Naive thymus-derived CD8-positive, alpha-beta T cell (primary cell): ENCODE data around the gene FTL. TPM values are rescaled to one million over a fixed set of nuclear protein-coding genes. Genes with fewer than 3 reads are reported as not detected.

ENCODE experiments used
- ATAC-seq, 2 donors: fragments of 150-1000 bp; cut with Tn5 transposase in 1 of 2; sonication (Bioruptor Pico), chemical (Tn5 transposase) in 1 of 2; 1 replicate in 1 of 2; 2 replicates in 1 of 2; pipeline ENCODE4 v1.10.0; 2021; ENCODE audit warnings: mild to moderate bottlenecking in 2 of 2, moderate library complexity in 2 of 2
- POLR2A ChIA-PET: fragments of 350-600 bp; sonication (Branson Sonifier 250); formaldehyde crosslinking; loops from one replicate; lab custom pipeline; 2021; ENCODE audit warnings: antibody characterized with exemption; lab: Charles Lee
- DNase-seq, 10 donors: peaks; one replicate each; pipeline versions ENCODE4 v3.0.0 to v3.0.0-alpha.2; 2020 to 2022
- H3K27ac Mint-ChIP-seq, 10 donors: one replicate each; pipeline ENCODE4 v1.8.0; 2020 to 2022; ENCODE audit warnings: mild to moderate bottlenecking in 10 of 10, mixed read lengths in 10 of 10, moderate library complexity in 4 of 10, inconsistent platforms in 1 of 10
- H3K27me3 Mint-ChIP-seq, 5 donors: one replicate each; pipeline ENCODE4 v1.8.0; 2021 to 2022; ENCODE audit warnings: mixed read lengths in 5 of 5
- H3K36me3 Mint-ChIP-seq, 3 donors: one replicate each; pipeline ENCODE4 v1.8.0; 2020 to 2022; ENCODE audit warnings: mixed read lengths in 3 of 3, mild to moderate bottlenecking in 2 of 3, inconsistent platforms in 1 of 3
- H3K4me1 Mint-ChIP-seq, 4 donors: one replicate each; pipeline ENCODE4 v1.8.0; 2021 to 2022; ENCODE audit warnings: mixed read lengths in 4 of 4
- H3K4me3 Mint-ChIP-seq, 10 donors: one replicate each; pipeline ENCODE4 v1.8.0; 2020 to 2022; ENCODE audit warnings: mild to moderate bottlenecking in 10 of 10, mixed read lengths in 10 of 10, moderate library complexity in 6 of 10, inconsistent platforms in 1 of 10
- H3K9me3 Mint-ChIP-seq, 9 donors: one replicate each; pipeline ENCODE4 v1.8.0; 2020 to 2022; ENCODE audit warnings: mixed read lengths in 9 of 9, mild to moderate bottlenecking in 3 of 9, inconsistent platforms in 1 of 9, moderate library complexity in 1 of 9
- microRNA-seq: library from miRNA; unstranded; fragments of <30 nt; microRNA quantifications from one replicate; pipeline ENCODE4 v1.2.0, GENCODE V29; 2022; ENCODE audit warnings: borderline microRNAs expressed
- polyA plus RNA-seq, 3 donors: library from polyadenylated mRNA; unstranded; fragments of 300-500 nt; fragmentation: Illumina TruSeq; gene quantifications; one replicate each; pipeline ENCODE4 v1.2.3, GENCODE V29; 2021
- total RNA-seq, 8 experiments: library from RNA in 2 of 8; stranded (reverse) in 2 of 8; gene quantifications; one replicate each; pipeline ENCODE4 v1.2.3 and lab custom pipeline; 2021 to 2026

The FTL gene
- total and polyA plus RNA-seq, 5 experiments from 2014 or later = 1,370 to 4,899 (median 4,833) TPM

DNA sequence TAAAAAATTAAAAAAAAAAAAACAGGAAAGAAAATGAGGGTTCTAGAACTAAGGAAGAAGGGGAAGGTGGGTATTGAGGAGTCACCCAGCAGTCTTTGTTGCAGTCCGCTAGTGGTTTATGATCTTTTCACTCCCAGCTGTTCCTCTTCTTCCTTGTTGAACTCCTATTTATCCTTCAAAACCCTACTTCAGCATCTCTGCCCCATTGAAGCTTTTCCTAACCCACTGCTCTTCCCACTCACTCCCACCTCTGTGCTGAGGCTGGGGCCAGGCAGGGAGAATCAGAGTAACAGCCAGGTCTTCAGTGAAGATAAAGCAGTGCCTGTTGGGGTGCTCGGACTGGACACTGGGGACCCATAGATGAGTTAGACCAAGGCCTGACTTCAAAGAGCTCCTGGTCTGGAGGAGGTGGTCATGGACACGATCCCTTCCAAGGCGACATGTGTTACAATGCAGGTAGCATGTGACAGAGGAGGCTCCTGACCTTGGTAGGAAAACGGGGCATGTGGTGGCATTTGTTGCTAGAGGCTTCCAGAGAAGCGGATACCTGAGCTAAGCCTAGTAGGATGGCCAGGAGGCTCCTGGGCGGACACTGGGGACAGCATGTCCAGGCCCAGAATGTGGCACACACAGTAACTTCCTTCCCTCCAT is 40.0 kb downstream of the FTL start:
- peak overlapping the region in 1 of 10 donors; percentile 51 for H3K4me3 Mint-ChIP-seq
- H3K27me3 Mint-ChIP-seq = no peaks in the 10 kb centered on the region
- DNase-seq (no peak), ATAC-seq (no peak)
- H3K36me3 Mint-ChIP-seq = peaks cover 0 to 57% (median 10%) of the 10 kb centered on the region in 3 donors
- H3K4me1 Mint-ChIP-seq = no peaks in the 10 kb centered on the region
- no peaks in the 10 kb centered on the region for H3K9me3 Mint-ChIP-seq
- H3K27ac Mint-ChIP-seq = peak overlapping the region in 1 of 10 donors; percentile 43
- POLR2A ChIA-PET = interaction anchor here (0.7 kb wide), 1 partner anchor 20 kb away, joined by 4 read pairs; no protein-coding TSS in a partner anchor

DNA sequence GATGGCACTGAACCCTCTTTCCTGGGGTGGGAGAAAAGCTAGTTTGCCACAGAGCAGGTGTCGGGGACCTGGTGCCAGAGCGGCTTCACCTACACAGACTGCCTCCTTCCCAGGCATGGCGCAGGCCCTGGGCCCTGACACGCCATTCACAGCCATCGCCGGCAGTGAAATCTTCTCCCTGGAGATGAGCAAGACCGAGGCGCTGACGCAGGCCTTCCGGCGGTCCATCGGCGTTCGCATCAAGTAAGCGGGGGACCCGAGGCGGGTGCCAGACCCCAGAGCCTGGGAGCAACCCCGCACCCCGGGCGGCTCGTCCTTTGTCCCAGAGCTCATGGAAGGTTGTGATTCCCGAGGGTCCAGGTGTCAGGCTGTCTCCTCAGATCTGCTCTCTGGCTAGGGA is 41.8 kb downstream of the FTL start:
- POLR2A ChIA-PET = no interaction called here
- DNase-seq = no peak
- no peak for ATAC-seq
- no peaks in the 10 kb centered on the region for H3K27me3 Mint-ChIP-seq
- no peaks in the 10 kb centered on the region for H3K9me3 Mint-ChIP-seq
- H3K4me1 Mint-ChIP-seq = no peaks in the 10 kb centered on the region
- H3K27ac Mint-ChIP-seq = no peak overlapping the region
- H3K36me3 Mint-ChIP-seq = peaks cover 0 to 70% (median 13%) of the 10 kb centered on the region in 3 donors
- H3K4me3 Mint-ChIP-seq = no peak overlapping the region

DNA sequence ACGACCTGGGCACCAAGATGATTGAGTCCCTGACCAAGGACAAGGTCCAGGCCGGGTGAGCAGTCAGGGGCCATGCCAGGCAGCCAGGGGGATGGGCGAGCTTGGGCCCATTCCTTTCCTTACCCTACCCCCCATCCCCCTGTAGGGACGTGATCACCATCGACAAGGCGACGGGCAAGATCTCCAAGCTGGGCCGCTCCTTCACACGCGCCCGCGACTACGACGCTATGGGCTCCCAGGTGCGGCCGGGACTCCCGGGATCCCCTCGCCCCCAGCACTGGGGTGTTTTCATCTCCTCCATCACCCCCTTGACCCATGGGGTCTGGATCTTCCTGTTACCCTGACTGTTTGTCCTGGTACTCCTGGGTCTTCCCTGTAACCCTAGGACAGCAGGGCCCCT is 44.7 kb downstream of the FTL start:
- POLR2A ChIA-PET = interaction anchor here (0.9 to 1.2 kb wide), 2 partner anchors 16 to 46 kb away, joined by 3 to 7 read pairs; partner anchors contain the start of genes GYS1 and RUVBL2
- DNase-seq (no peak), ATAC-seq (no peak)
- Mint-ChIP-seq H3K36me3 (peaks cover 0 to 50% (median 13%) of the 10 kb centered on the region in 3 donors), H3K27me3 (no peaks in the 10 kb centered on the region), H3K9me3 (no peaks in the 10 kb centered on the region), H3K4me3 (no peak overlapping the region), H3K27ac (no peak overlapping the region), H3K4me1 (no peaks in the 10 kb centered on the region)

DNA sequence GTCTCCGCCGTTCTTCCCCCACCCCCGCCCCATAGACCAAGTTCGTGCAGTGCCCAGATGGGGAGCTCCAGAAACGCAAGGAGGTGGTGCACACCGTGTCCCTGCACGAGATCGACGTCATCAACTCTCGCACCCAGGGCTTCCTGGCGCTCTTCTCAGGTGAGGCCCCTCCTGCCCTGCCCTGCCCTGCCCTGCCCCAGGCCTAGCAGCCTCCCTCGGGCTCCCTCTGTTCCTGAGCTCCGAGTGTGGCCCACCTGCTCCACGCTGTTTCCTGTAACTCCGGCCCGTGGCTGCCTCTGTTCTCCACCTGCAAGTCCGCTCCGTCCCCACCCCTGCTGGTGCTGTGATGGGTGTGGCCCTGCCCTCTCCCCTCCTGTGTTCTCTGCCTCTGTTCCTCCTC is 45.3 kb downstream of the FTL start:
- Mint-ChIP-seq H3K9me3 (no peaks in the 10 kb centered on the region), H3K27ac (peak overlapping the region in 1 of 10 donors; percentile 11), H3K4me1 (no peaks in the 10 kb centered on the region), H3K27me3 (no peaks in the 10 kb centered on the region), H3K36me3 (peaks cover 0 to 47% (median 8%) of the 10 kb centered on the region in 3 donors), H3K4me3 (no peak overlapping the region)
- POLR2A ChIA-PET = interaction anchor here (1.2 kb wide), 1 partner anchor 46 kb away, joined by 3 read pairs; no protein-coding TSS in a partner anchor
- DNase-seq (no peak), ATAC-seq (no peak)

DNA sequence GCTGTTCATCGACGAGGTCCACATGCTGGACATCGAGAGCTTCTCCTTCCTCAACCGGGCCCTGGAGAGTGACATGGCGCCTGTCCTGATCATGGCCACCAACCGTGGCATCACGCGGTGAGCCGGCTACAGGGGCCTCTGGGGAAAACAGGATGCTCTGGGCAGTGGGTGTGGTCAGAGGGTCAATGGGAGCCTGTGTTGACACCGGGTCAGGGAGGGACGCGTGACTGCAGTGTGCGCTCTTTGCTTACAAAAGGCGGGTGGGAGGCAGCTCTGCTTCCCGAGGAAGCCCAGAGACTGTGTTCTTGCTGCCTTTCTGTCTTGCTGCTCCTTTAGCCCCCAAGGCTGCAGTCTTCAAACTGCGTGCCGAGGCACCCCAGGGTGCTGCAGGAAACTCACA is 46.1 kb downstream of the FTL start:
- peaks cover 0 to 43% (median 7%) of the 10 kb centered on the region in 3 donors for H3K36me3 Mint-ChIP-seq
- no peak for ATAC-seq
- DNase-seq = no peak
- no peak overlapping the region for H3K27ac Mint-ChIP-seq
- no peaks in the 10 kb centered on the region for H3K9me3 Mint-ChIP-seq
- H3K4me3 Mint-ChIP-seq = no peak overlapping the region
- no peaks in the 10 kb centered on the region for H3K27me3 Mint-ChIP-seq
- POLR2A ChIA-PET = no interaction called here
- H3K4me1 Mint-ChIP-seq = no peaks in the 10 kb centered on the region

DNA sequence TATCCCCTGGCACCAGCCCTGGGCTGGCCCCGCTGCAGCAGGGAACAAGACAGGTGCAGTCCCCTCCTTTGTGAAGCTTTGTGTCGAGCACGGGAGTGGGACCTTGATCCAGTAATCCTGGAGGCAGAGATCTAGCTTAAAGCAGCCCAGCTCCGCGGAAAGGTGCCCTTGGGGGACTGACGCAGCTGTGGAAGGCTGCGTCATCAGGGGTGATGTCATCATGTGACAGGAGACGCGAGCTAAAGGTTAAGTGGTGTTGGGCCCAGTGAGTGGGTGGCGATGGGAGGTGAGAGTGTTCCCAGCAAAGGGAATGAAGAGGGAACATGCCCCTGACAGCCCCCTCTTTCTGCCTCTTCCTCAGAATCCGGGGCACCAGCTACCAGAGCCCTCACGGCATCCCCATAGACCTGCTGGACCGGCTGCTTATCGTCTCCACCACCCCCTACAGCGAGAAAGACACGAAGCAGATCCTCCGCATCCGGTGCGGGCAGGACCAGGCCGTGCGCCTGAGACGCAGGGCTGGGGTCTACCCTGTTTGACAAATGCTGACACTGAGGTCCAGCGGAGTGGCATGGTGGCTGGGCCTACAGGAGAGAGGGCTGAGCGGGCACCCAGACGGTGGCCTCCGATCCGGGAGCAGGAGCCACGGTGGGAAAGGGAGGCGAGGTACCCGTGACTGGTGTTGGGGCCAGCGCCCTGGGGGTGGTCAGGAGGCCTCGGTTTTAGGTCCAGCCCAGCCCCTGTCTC is 49.2 kb downstream of the FTL start:
- POLR2A ChIA-PET = no interaction called here
- ATAC-seq (no peak), DNase-seq (no peak)
- peak overlapping the region in 2 of 10 donors; percentile 14 to 41 for H3K4me3 Mint-ChIP-seq
- H3K27me3 Mint-ChIP-seq = peaks cover 0 to 3% (median 0%) of the 10 kb centered on the region in 5 donors
- H3K36me3 Mint-ChIP-seq = peaks cover 0 to 27% (median 3%) of the 10 kb centered on the region in 3 donors
- peaks cover 4 to 16% (median 10%) of the 10 kb centered on the region in 4 donors for H3K4me1 Mint-ChIP-seq
- no peaks in the 10 kb centered on the region for H3K9me3 Mint-ChIP-seq
- H3K27ac Mint-ChIP-seq = peak overlapping the region in 1 of 10 donors; percentile 82

DNA sequence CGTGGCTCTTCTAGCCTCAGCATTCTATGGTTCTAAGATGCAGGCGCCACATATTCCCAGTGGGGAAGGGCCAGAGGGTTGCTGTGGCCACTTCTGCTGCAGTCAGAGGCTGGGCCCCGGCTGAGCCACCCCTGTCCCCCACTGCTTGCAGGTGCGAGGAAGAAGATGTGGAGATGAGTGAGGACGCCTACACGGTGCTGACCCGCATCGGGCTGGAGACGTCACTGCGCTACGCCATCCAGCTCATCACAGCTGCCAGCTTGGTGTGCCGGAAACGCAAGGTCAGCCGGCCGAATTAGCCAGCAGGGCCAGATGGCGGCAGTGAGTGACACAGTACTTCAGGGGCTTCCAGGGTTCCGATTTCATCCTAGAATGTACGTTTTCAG is 49.8 kb downstream of the FTL start:
- H3K4me3 Mint-ChIP-seq = no peak overlapping the region
- no peak overlapping the region for H3K27ac Mint-ChIP-seq
- H3K9me3 Mint-ChIP-seq = no peaks in the 10 kb centered on the region
- peaks cover 0 to 3% (median 0%) of the 10 kb centered on the region in 5 donors for H3K27me3 Mint-ChIP-seq
- peaks cover 0 to 23% (median 3%) of the 10 kb centered on the region in 3 donors for H3K36me3 Mint-ChIP-seq
- H3K4me1 Mint-ChIP-seq = peaks cover 5 to 21% (median 13%) of the 10 kb centered on the region in 4 donors
- no peak for DNase-seq
- POLR2A ChIA-PET = no interaction called here
- no peak for ATAC-seq

DNA sequence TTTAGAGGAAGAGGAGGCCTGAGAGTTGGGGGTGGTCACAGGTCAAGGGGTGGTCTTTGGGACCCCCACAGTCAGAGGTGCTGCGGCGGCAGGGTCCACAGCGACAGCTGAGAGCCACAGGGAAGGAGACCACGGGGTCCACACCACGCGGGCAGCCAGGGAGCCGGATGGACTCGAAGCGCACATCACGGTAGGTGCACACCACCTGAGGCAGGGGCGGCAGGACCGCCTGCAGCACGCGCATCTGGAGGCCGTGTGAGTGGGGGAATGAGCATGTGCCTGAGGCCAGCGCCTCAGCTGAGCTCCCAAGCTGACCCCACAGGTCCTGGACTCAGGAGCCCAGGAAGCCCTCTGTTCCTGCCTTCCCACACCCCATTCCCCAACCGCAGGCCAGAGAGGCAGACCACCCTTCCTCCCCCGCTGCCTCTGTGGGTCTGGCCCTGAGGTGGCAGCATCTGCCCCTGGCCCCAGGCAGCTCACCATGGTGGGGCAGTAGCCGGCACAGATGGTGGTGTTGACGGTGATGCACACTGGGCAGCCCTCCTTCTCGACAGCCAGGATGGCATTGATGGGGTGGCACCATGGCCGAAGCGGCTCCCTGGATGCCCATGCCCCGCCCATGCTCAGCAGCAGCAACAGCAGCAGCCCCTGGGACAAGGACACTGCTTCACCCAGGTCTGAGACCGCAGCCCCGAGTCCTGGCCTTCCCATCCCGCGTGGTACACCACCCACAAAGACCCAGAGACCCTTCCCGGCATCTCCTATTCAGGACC is 51.1 kb downstream of the FTL start:
- peak overlapping the region in 4 of 10 donors; percentile 12 to 80 (median 44) for H3K27ac Mint-ChIP-seq

More for the DNA sequence above, 51.1 kb downstream of the FTL start:
- no peak for ATAC-seq
- POLR2A ChIA-PET = interaction anchor here (0.9 kb wide), 1 partner anchor 23 kb away, joined by 3 read pairs; the partner anchor contains the start of genes GYS1 and RUVBL2
- H3K9me3 Mint-ChIP-seq = no peaks in the 10 kb centered on the region
- DNase-seq = no peak
- peak overlapping the region in 7 of 10 donors; percentile 13 to 95 (median 32) for H3K4me3 Mint-ChIP-seq
- H3K36me3 Mint-ChIP-seq = peaks cover 0 to 10% (median 2%) of the 10 kb centered on the region in 3 donors
- H3K4me1 Mint-ChIP-seq = peaks cover 9 to 34% (median 21%) of the 10 kb centered on the region in 4 donors
- H3K27me3 Mint-ChIP-seq = peaks cover 0 to 3% (median 0%) of the 10 kb centered on the region in 5 donors

Small RNA genes lying within 50 kb of the gene (microRNA-seq; reads per million reads assigned to microRNA genes)
- not detected for gene MIR6798

Other genes with a start within 250 kb of the FTL start
- 1 to 10 TPM; 2.1 to 2.4 TPM for gene MAMSTR, start 245.6 kb upstream of the FTL start, total RNA-seq
- under 1 TPM; 0.28 to 0.77 (median 0.49) TPM for gene MAMSTR, start 245.6 kb upstream of the FTL start, polyA plus RNA-seq
- under 1 TPM in 1 of 2 experiments, not detected in 1; 0.25 TPM for gene RASIP1, start 224.7 kb upstream of the FTL start, total RNA-seq
- gene RASIP1, start 224.7 kb upstream of the FTL start, polyA plus RNA-seq = under 1 TPM in 2 of 3 donors, not detected in 1; 0.10 to 0.26 TPM
- gene IZUMO1, start 218.4 kb upstream of the FTL start, total RNA-seq = not detected
- gene IZUMO1, start 218.4 kb upstream of the FTL start, polyA plus RNA-seq = not detected
- gene FUT1, start 212.7 kb upstream of the FTL start, total RNA-seq = not detected
- gene FUT1, start 212.7 kb upstream of the FTL start, polyA plus RNA-seq = not detected
- not detected for gene FGF21, start 209.8 kb upstream of the FTL start, total RNA-seq
- not detected for gene FGF21, start 209.8 kb upstream of the FTL start, polyA plus RNA-seq
- 10 to 100 TPM; 24.3 to 27.2 TPM for gene BCAT2, start 154.3 kb upstream of the FTL start, total RNA-seq
- gene BCAT2, start 154.3 kb upstream of the FTL start, polyA plus RNA-seq = 10 to 100 TPM; 18.9 to 26.0 (median 21.9) TPM
- 1 to 10 TPM in 1 of 2 experiments, under 1 TPM in 1; 0.62 to 1.1 TPM for gene HSD17B14, start 128.8 kb upstream of the FTL start, total RNA-seq
- 1 to 10 TPM in 1 of 3 donors, under 1 TPM in 1, not detected in 1; 0.83 to 1.7 TPM for gene HSD17B14, start 128.8 kb upstream of the FTL start, polyA plus RNA-seq
- gene PLEKHA4, start 96.7 kb upstream of the FTL start, total RNA-seq = 1 to 10 TPM; 4.1 to 6.6 TPM
- 1 to 10 TPM; 7.4 to 8.5 (median 8.1) TPM for gene PLEKHA4, start 96.7 kb upstream of the FTL start, polyA plus RNA-seq
- 10 to 100 TPM; 56.9 to 59.9 TPM for gene PPP1R15A, start 92.9 kb upstream of the FTL start, total RNA-seq
- gene PPP1R15A, start 92.9 kb upstream of the FTL start, polyA plus RNA-seq = 10 to 100 TPM; 17.2 to 47.3 (median 43.1) TPM
- not detected for gene TULP2, start 66.6 kb upstream of the FTL start, total RNA-seq
- gene TULP2, start 66.6 kb upstream of the FTL start, polyA plus RNA-seq = under 1 TPM in 1 of 3 donors, not detected in 2; 0.08 TPM
- 100 to 1,000 TPM; 106 to 113 TPM for gene NUCB1, start 65.0 kb upstream of the FTL start, total RNA-seq
- 100 to 1,000 TPM in 1 of 3 donors, 10 to 100 TPM in 2; 48.6 to 119 (median 82.5) TPM for gene NUCB1, start 65.0 kb upstream of the FTL start, polyA plus RNA-seq
- gene DHDH, start 31.6 kb upstream of the FTL start, total RNA-seq = 1 to 10 TPM; 1.8 to 2.3 TPM
- 1 to 10 TPM in 2 of 3 donors, under 1 TPM in 1; 0.67 to 2.4 (median 2.0) TPM for gene DHDH, start 31.6 kb upstream of the FTL start, polyA plus RNA-seq
- 100 to 1,000 TPM; 170 to 181 TPM for gene BAX, start 10.4 kb upstream of the FTL start, total RNA-seq
- gene BAX, start 10.4 kb upstream of the FTL start, polyA plus RNA-seq = 10 to 100 TPM; 58.5 to 97.1 (median 83.1) TPM
- gene GYS1, start 28.0 kb downstream of the FTL start, total RNA-seq = 10 to 100 TPM; 45.9 to 47.9 TPM
- 10 to 100 TPM; 17.9 to 31.0 (median 22.3) TPM for gene GYS1, start 28.0 kb downstream of the FTL start, polyA plus RNA-seq
- 10 to 100 TPM; 30.4 to 32.0 TPM for gene RUVBL2, start 28.6 kb downstream of the FTL start, total RNA-seq
- gene RUVBL2, start 28.6 kb downstream of the FTL start, polyA plus RNA-seq = 10 to 100 TPM; 47.5 to 66.1 (median 62.0) TPM
- gene LHB, start 51.8 kb downstream of the FTL start, total RNA-seq = not detected
- not detected for gene LHB, start 51.8 kb downstream of the FTL start, polyA plus RNA-seq
- gene CGB3, start 59.0 kb downstream of the FTL start, total RNA-seq = not detected
- gene CGB3, start 59.0 kb downstream of the FTL start, polyA plus RNA-seq = not detected
- not detected for gene CGB2, start 66.6 kb downstream of the FTL start, total RNA-seq
- not detected for gene CGB2, start 66.6 kb downstream of the FTL start, polyA plus RNA-seq
- not detected for gene CGB1, start 71.6 kb downstream of the FTL start, total RNA-seq
- not detected for gene CGB1, start 71.6 kb downstream of the FTL start, polyA plus RNA-seq
- gene CGB5, start 78.5 kb downstream of the FTL start, total RNA-seq = not detected
- gene CGB5, start 78.5 kb downstream of the FTL start, polyA plus RNA-seq = not detected
- not detected for gene CGB8, start 83.8 kb downstream of the FTL start, total RNA-seq
- gene CGB8, start 83.8 kb downstream of the FTL start, polyA plus RNA-seq = not detected
- gene CGB7, start 92.4 kb downstream of the FTL start, total RNA-seq = not detected
- gene CGB7, start 92.4 kb downstream of the FTL start, polyA plus RNA-seq = not detected
- gene NTF4, start 99.5 kb downstream of the FTL start, total RNA-seq = not detected
- not detected for gene NTF4, start 99.5 kb downstream of the FTL start, polyA plus RNA-seq
- gene KCNA7, start 107.4 kb downstream of the FTL start, total RNA-seq = not detected
- gene KCNA7, start 107.4 kb downstream of the FTL start, polyA plus RNA-seq = not detected
- gene SNRNP70, start 120.1 kb downstream of the FTL start, total RNA-seq = 100 to 1,000 TPM; 706 to 741 TPM
- gene SNRNP70, start 120.1 kb downstream of the FTL start, polyA plus RNA-seq = 10 to 100 TPM; 42.3 to 63.4 (median 50.2) TPM
- gene LIN7B, start 149.1 kb downstream of the FTL start, total RNA-seq = 10 to 100 TPM; 15.7 to 16.2 TPM
- 1 to 10 TPM; 5.5 to 9.2 (median 5.6) TPM for gene LIN7B, start 149.1 kb downstream of the FTL start, polyA plus RNA-seq
- 1 to 10 TPM; 1.6 TPM for gene C19orf73, start 153.8 kb downstream of the FTL start, total RNA-seq
- gene C19orf73, start 153.8 kb downstream of the FTL start, polyA plus RNA-seq = 1 to 10 TPM; 3.0 to 7.0 (median 5.7) TPM
- gene PPFIA3, start 154.2 kb downstream of the FTL start, total RNA-seq = 1 to 10 TPM; 3.6 to 4.7 TPM
- under 1 TPM in 2 of 3 donors, not detected in 1; 0.20 to 0.58 TPM for gene PPFIA3, start 154.2 kb downstream of the FTL start, polyA plus RNA-seq
- gene HRC, start 190.1 kb downstream of the FTL start, total RNA-seq = not detected
- gene HRC, start 190.1 kb downstream of the FTL start, polyA plus RNA-seq = not detected
- not detected for gene TRPM4, start 192.5 kb downstream of the FTL start, total RNA-seq
- gene TRPM4, start 192.5 kb downstream of the FTL start, polyA plus RNA-seq = not detected